Small intestine (tissue), 7 donors: ENCODE results near the gene GPR152. TPM values are rescaled to one million over a fixed set of nuclear protein-coding genes. Genes with fewer than 3 reads are reported as not detected.
A peak's percentile ranks its signal among the peaks of the same experiment; 100 is the strongest.
"Not testable (repeated sequence)": the region's sequence is repeated elsewhere in the genome, so short reads cannot be mapped to it uniquely, and the experiment has no call there.

Source experiments
- DNase-seq, 2 donors: peaks; one replicate each; pipeline versions ENCODE4 v3.0.0 to v3.0.0-alpha.2; 2013
- FAIRE-seq: peaks from 2 replicates; lab custom pipeline; 2012; peaks lifted over from hg19 to GRCh38; lab: Jason Lieb, UNC
- H3K27ac ChIP-seq, 3 donors: one replicate each; pipeline ENCODE4 v1.5.1; 2013; ENCODE audit warnings: low read length in 2 of 3, mild to moderate bottlenecking in 2 of 3, control low read depth in 1 of 3, inconsistent platforms in 1 of 3, low read depth in 1 of 3, moderate library complexity in 1 of 3
- H3K27me3 ChIP-seq, 3 donors: one replicate each; pipeline ENCODE4 v1.6.1; 2013; ENCODE audit warnings: low read length in 3 of 3, inconsistent platforms in 1 of 3; ENCODE audit not compliant: control insufficient read depth in 3 of 3, insufficient read depth in 3 of 3
- H3K36me3 ChIP-seq, 3 donors: one replicate each; pipeline ENCODE4 v1.6.1; 2013; ENCODE audit warnings: low read length in 3 of 3, inconsistent platforms in 1 of 3, low read depth in 1 of 3, mild to moderate bottlenecking in 1 of 3, moderate library complexity in 1 of 3; ENCODE audit not compliant: control insufficient read depth in 3 of 3, insufficient read depth in 2 of 3
- H3K4me1 ChIP-seq, 3 donors: one replicate each; pipeline ENCODE4 v1.6.1; 2013; ENCODE audit warnings: low read length in 2 of 3, inconsistent platforms in 1 of 3, low read depth in 1 of 3, mild to moderate bottlenecking in 1 of 3, moderate library complexity in 1 of 3; ENCODE audit not compliant: control insufficient read depth in 3 of 3, insufficient read depth in 2 of 3
- H3K4me3 ChIP-seq, 3 donors: one replicate each; pipeline ENCODE4 v1.5.1; 2013; ENCODE audit warnings: low read length in 3 of 3, control low read depth in 1 of 3, inconsistent platforms in 1 of 3, low read depth in 1 of 3, mild to moderate bottlenecking in 1 of 3, moderate library complexity in 1 of 3
- H3K9me3 ChIP-seq, 2 donors: one replicate each; pipeline ENCODE4 v1.6.1; 2013; ENCODE audit warnings: low read depth in 1 of 2, low read length in 1 of 2; ENCODE audit not compliant: control insufficient read depth in 2 of 2, insufficient read depth in 1 of 2
- WGBS, 3 donors: extraction: QIAGEN DNeasy Blood & Tissue Kit; methylation state at CpG; one replicate each; pipeline ENCODE4 v1.1.7; 2013; 5-methylcytosine and 5-hydroxymethylcytosine counted together
- polyA plus RNA-seq, 4 donors: library from polyadenylated mRNA; stranded (reverse) in 3 of 4; unstranded in 1 of 4; fragments of 200-250 nt in 3 of 4; fragments of 120-200 nt in 1 of 4; gene quantifications; one replicate each; pipeline versions ENCODE4 v1.2.1 to v1.2.3, GENCODE V29; 2013
- donor health status: healthy with polysubstance abuse.
- donor health status: control.
- donor health status: control.
- donor health status: Bipolar disorder and iron deficiency.
- donor health status: healthy.

The GPR152 gene
- polyA plus RNA-seq, 4 donors, result 0.04 TPM; not detected in 3

DNA sequence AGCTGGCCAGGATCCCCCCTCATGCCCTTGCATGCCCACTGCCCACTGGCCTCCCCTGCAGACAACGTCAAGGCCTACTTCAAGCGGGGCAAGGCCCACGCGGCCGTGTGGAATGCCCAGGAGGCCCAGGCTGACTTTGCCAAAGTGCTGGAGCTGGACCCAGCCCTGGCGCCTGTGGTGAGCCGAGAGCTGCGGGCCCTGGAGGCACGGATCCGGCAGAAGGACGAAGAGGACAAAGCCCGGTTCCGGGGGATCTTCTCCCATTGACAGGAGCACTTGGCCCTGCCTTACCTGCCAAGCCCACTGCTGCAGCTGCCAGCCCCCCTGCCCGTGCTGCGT is 38.2 kb upstream of the GPR152 start:
- DNase-seq (no peak), FAIRE-seq (no peak)
- Histone ChIP-seq H3K36me3 (peaks cover 3 to 92% (median 33%) of the 10 kb centered on the region in 3 donors), H3K27me3 (no peaks in the 10 kb centered on the region), H3K4me1 (peaks cover 0 to 2% (median 0%) of the 10 kb centered on the region in 3 donors), H3K9me3 (no peaks in the 10 kb centered on the region), H3K27ac (no peak overlapping the region), H3K4me3 (no peak overlapping the region)
- WGBS, 3 donors, result 84 to 89% (median 88%) methylated on average over 11 to 15 of the region's 15 CpGs

DNA sequence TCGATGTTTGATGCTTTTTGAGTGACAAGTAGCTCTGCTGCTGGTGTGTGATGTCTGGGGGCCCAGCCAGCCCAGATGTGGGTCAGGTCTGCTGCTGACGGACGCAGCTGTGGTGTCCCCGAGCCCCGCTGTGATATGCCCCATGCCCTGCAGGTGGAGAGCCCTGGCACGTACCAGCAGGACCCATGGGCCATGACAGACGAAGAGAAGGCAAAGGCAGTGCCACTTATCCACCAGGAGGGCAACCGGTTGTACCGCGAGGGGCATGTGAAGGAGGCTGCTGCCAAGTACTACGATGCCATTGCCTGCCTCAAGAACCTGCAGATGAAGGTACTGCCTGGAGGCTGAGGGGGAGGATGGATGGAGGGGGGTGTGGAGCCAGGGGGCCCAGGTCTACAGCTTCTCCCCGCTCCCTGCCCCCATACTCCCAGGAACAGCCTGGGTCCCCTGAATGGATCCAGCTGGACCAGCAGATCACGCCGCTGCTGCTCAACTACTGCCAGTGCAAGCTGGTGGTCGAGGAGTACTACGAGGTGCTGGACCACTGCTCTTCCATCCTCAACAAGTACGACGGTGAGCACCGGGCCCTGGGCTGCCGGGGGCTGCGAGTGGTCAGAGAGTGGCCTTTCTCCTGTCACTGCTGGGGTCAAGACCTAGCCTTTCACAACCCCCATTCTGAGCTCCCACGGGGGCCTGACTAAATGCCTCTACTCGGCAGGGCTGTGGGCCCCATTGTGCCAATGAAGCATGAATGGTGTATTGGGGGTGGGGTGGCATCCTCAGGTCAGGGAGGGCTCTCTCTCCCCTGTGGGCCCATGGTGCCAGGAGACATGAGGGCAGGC is 37.6 kb upstream of the GPR152 start:
- H3K4me1 ChIP-seq, result peaks cover 0 to 2% (median 0%) of the 10 kb centered on the region in 3 donors
- H3K4me3 ChIP-seq, result no peak overlapping the region
- DNase-seq, result no peak
- FAIRE-seq, result no peak
- H3K36me3 ChIP-seq, result peaks cover 3 to 87% (median 30%) of the 10 kb centered on the region in 3 donors
- WGBS, 3 donors, result 88 to 89% (median 89%) methylated on average over 23 of the region's 23 CpGs
- H3K27ac ChIP-seq, result no peak overlapping the region
- H3K9me3 ChIP-seq, result no peaks in the 10 kb centered on the region
- no peaks in the 10 kb centered on the region for H3K27me3 ChIP-seq

DNA sequence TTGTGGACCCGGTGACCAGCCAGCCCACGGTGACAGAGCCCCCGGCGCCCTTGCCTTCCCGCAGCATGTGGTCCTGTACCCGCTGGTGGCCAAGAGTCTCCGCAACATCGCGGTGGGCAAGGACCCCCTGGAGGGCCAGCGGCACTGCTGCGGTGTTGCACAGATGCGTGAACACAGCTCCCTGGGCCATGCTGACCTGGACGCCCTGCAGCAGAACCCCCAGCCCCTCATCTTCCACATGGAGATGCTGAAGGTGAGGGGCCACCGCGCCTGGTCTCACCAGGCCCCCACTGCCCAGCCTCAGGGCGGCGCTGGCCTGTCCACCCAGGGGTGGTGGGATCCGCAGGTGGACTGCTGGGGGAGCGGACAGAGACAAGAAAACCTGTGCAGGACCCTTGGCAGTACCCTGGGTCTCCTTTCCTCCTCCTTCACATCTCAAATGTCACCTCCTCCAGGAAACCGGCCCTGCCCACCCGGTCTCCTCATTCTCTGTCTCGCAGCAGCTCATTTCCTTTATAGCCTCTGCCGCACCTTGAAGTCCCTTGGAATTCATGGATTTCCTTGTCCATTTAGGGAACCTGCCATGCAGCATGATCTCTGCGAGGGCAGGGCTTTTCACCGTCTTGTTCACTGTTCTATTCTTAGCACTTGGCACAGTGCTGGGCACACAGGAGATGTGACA is 36.8 kb upstream of the GPR152 start:
- Histone ChIP-seq H3K4me1 (peaks cover 0 to 2% (median 0%) of the 10 kb centered on the region in 3 donors), H3K36me3 (peaks cover 3 to 86% (median 26%) of the 10 kb centered on the region in 3 donors), H3K4me3 (no peak overlapping the region), H3K9me3 (no peaks in the 10 kb centered on the region), H3K27me3 (no peaks in the 10 kb centered on the region), H3K27ac (no peak overlapping the region)
- FAIRE-seq (no peak), DNase-seq (no peak)
- 87 to 88% (median 88%) methylated on average over 25 of the region's 25 CpGs for WGBS, 3 donors

DNA sequence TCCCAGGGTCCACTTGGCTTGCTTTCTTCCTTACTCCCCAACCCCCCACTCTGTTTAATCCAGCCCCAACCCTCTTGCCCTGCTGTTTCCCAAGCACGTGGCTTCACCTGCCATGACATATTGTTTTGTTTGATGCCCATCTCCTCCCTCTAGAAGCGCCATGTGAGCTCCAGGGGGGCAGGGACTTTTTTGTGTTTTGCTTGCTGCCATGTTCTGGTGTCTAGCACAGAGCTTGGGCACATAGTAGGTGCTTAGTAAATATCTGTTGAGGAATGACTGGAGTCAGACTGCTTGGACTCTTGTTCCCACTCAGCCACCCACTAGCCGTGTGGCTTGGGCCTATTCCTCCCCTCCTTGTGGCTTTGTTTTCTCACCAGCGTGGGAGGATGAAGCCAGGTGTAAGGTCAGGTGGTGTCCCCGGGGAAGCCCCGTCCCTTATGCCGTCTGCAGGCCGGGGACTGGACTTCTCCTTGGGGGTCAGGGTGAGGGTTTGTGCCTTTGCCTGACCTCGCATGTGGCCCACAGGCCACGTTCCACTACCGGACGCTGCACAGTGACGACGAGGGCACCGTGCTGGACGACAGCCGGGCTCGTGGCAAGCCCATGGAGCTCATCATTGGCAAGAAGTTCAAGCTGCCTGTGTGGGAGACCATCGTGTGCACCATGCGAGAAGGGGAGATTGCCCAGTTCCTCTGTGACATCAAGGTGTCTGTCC is 34.1 kb upstream of the GPR152 start:
- Histone ChIP-seq H3K27ac (peak overlapping the region in 1 of 3 donors; percentile 48), H3K36me3 (peaks cover 0 to 63% (median 5%) of the 10 kb centered on the region in 3 donors), H3K4me1 (peaks cover 2 to 13% (median 2%) of the 10 kb centered on the region in 3 donors), H3K27me3 (no peaks in the 10 kb centered on the region), H3K9me3 (peaks cover 0 to 6% of the 10 kb centered on the region in 2 donors), H3K4me3 (no peak overlapping the region)
- 73 to 86% (median 74%) methylated on average over 20 of the region's 20 CpGs for WGBS, 3 donors
- DNase-seq (no peak), FAIRE-seq (no peak)

DNA sequence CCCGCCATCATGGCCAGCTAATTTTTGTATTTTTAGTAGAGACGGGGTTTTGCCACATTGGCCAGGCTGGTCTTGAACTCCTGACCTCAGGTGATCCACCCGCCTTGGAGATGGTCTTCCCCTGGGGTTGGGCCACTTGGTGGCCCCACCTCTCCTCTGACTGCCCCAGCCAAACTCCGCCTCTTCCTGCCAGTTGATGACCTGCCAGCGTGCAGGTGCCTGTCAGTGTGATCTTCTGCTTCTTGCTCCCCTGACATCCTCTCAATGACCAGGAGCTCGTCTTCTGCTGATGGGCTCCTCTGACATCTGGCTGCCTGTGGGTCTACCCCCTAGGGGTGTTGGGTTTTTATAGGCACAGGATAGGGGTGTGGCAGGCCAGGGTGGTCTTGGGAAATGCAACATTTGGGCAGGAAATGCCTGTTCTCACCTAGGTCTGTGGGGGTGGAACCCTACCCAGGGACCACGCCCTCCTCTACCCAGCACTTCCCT is 33.4 kb upstream of the GPR152 start:
- DNase-seq, result peak in 1 of 2 donors; percentile 33
- H3K9me3 ChIP-seq, H3K4me3 ChIP-seq, FAIRE-seq, H3K27me3 ChIP-seq: not testable (repeated sequence)
- 62 to 78% (median 63%) methylated on average over 7 of the region's 7 CpGs for WGBS, 3 donors
- H3K36me3 ChIP-seq, result peaks cover 0 to 56% (median 2%) of the 10 kb centered on the region in 3 donors
- H3K27ac ChIP-seq, result peak overlapping the region in 1 of 3 donors; percentile 48
- H3K4me1 ChIP-seq, result peaks cover 2 to 13% (median 2%) of the 10 kb centered on the region in 3 donors

DNA sequence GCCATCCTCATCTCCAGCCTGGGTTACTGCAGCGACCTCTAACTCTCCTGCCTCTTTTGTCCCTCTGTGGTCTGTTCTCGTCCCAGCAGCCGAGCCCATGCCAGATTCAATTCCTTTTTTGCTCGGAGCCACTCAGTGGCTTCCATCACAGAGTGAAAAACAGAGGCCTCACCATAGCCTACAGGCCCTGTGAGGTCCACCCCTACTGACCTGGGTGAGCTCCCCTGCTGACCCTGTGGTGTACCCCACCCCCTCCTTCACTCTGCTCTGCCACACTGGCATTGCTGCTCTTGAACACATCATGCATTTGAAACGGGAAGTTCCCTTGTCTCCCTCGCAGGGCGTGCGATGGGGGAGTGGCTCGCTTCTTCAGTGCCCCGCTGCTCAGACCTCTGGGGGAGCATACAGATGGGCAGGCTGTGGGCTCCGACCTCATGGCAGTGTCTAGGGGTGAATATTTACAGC is 32.4 kb upstream of the GPR152 start:
- Histone ChIP-seq H3K27ac (peak overlapping the region in 2 of 3 donors; percentile 60 to 85), H3K4me3 (no peak overlapping the region), H3K27me3 (no peaks in the 10 kb centered on the region), H3K36me3 (peaks cover 0 to 45% (median 2%) of the 10 kb centered on the region in 3 donors), H3K9me3 (peaks cover 0 to 6% of the 10 kb centered on the region in 2 donors), H3K4me1 (peaks cover 2 to 13% (median 2%) of the 10 kb centered on the region in 3 donors)
- 54 to 80% (median 71%) methylated on average over 11 of the region's 11 CpGs for WGBS, 3 donors
- FAIRE-seq (no peak), DNase-seq (no peak)

DNA sequence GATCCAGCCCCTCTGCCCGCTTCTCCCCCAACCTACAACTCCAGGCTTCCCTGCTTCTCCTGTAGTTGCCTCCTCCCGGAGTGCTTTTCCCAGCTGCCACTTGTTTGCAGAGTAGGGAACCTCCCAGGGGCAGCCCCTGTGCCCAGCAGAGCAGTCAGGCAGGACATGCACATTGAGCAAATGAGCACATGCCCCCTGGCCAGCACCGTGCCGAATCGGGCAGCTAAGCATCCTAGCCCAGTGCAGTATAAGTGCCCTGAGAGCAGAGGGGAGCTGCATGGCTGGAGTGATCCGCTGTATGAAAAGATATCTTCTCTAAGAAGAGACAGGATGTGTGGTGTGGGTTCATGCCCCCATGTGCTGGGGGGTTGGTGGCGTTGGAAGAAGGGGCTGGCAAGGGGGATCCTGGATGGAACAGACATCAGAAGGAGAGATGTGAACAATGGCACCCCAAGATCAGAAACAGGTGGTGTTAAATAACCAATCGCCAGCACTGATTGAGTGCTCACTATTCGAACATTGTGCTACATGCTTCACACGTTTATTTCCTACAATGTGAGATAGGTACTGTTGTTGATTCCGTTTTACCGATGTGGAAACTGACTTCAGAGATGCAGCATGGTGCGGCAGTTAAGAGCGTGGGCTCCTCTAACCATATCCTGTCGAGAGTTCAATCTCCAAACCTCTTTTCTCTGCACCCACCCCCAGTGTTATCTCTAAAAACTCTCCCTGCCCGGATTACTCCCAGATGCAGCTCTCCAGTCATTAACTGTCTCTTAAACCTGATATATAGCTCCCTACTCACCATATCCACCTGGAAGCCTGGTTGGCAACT is 31.5 kb upstream of the GPR152 start:
- Histone ChIP-seq H3K9me3 (peaks cover 0 to 6% of the 10 kb centered on the region in 2 donors), H3K27me3 (no peaks in the 10 kb centered on the region), H3K27ac (peak overlapping the region in 2 of 3 donors; percentile 60 to 85), H3K36me3 (peaks cover 0 to 37% (median 0%) of the 10 kb centered on the region in 3 donors), H3K4me1 (peaks cover 2 to 13% (median 2%) of the 10 kb centered on the region in 3 donors), H3K4me3 (peak overlapping the region in 2 of 3 donors; percentile 36 to 50)
- peak in 1 of 2 donors; percentile 33 for DNase-seq
- no peak for FAIRE-seq
- 61 to 79% (median 68%) methylated on average over 16 of the region's 16 CpGs for WGBS, 3 donors
